Skeletal muscle tissue (tissue), 4 donors: ENCODE data around the gene AFF2. TPM values are rescaled to one million over a fixed set of nuclear protein-coding genes. Genes with fewer than 3 reads are reported as not detected.

ENCODE experiments used
- H3K27ac ChIP-seq: one replicate; pipeline ENCODE4 v1.7.0; 2013; ENCODE audit warnings: mild to moderate bottlenecking, low read depth, low read length, inconsistent platforms
- H3K27me3 ChIP-seq, 3 donors: one replicate each; pipeline ENCODE4 v1.7.0; 2013; ENCODE audit warnings: low read length in 3 of 3; ENCODE audit not compliant: control insufficient read depth in 3 of 3, insufficient read depth in 3 of 3
- H3K36me3 ChIP-seq, 3 donors: one replicate each; pipeline ENCODE4 v1.7.0; 2013; ENCODE audit warnings: low read length in 3 of 3; ENCODE audit not compliant: control insufficient read depth in 3 of 3, insufficient read depth in 3 of 3
- H3K4me1 ChIP-seq, 3 donors: one replicate each; pipeline ENCODE4 v1.7.0; 2013; ENCODE audit warnings: low read length in 3 of 3, mild to moderate bottlenecking in 3 of 3; ENCODE audit not compliant: control insufficient read depth in 3 of 3, insufficient read depth in 3 of 3
- H3K4me3 ChIP-seq, 3 donors: one replicate each; pipeline ENCODE4 v1.7.0; 2013; ENCODE audit warnings: low read length in 3 of 3
- H3K9ac ChIP-seq, 3 donors: one replicate each; pipeline ENCODE4 v1.7.0; 2013; ENCODE audit warnings: low read length in 3 of 3, mild to moderate bottlenecking in 3 of 3, moderate library complexity in 2 of 3, low read depth in 1 of 3
- H3K9me3 ChIP-seq, 3 donors: one replicate each; pipeline ENCODE4 v1.7.0; 2013; ENCODE audit warnings: low read length in 3 of 3; ENCODE audit not compliant: control insufficient read depth in 3 of 3
- total RNA-seq: library from RNA; depleted of rRNA; stranded (reverse); fragments of >200 nt; gene quantifications from one replicate; pipeline ENCODE4 v1.2.3, GENCODE V29; 2014
- donor health status: Osteomylitis.

Gene AFF2
- total RNA-seq, 1 donor from 2014 or later, result 2.6 TPM

GRCh38 chrX:148698221-148698620 lies 197.8 kb downstream of the AFF2 start:
- Histone ChIP-seq H3K4me3 (no peak overlapping the region), H3K36me3 (no peaks in the 10 kb centered on the region), H3K9ac (no peak overlapping the region), H3K27me3 (no peaks in the 10 kb centered on the region), H3K9me3 (no peaks in the 10 kb centered on the region), H3K27ac (no peak overlapping the region), H3K4me1 (no peaks in the 10 kb centered on the region)

- Histone ChIP-seq H3K27me3 (no peaks in the 10 kb centered on the region), H3K4me1 (no peaks in the 10 kb centered on the region), H3K9me3 (no peaks in the 10 kb centered on the region), H3K4me3 (no peak overlapping the region), H3K27ac (no peak overlapping the region), H3K36me3 (no peaks in the 10 kb centered on the region), H3K9ac (no peak overlapping the region)
Measured at GRCh38 chrX:148700021-148700420, 199.6 kb downstream of the AFF2 start.

DNA sequence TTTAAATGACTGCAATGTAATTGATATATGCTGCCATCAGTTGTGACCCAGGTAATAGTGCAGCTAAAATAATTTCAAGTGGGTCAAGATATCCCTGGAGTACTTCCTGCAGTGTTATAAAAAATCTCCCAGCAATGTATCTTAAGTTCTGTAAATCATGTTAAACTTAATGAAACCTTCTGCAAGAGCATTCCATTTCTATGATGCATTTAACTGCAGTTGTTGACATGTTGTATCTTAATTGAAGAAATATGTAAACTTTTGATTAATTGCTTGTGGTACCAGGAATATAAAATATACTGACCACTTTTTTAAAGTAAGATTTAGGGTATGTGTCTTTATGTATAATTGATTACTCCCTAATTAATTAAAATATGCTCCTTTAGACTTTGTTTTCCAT lies 213.6 kb downstream of the AFF2 start:
- H3K9me3 ChIP-seq, result no peaks in the 10 kb centered on the region
- no peaks in the 10 kb centered on the region for H3K4me1 ChIP-seq
- H3K9ac ChIP-seq, result no peak overlapping the region
- H3K4me3 ChIP-seq, result no peak overlapping the region
- no peaks in the 10 kb centered on the region for H3K27me3 ChIP-seq
- no peaks in the 10 kb centered on the region for H3K36me3 ChIP-seq
- no peak overlapping the region for H3K27ac ChIP-seq

DNA sequence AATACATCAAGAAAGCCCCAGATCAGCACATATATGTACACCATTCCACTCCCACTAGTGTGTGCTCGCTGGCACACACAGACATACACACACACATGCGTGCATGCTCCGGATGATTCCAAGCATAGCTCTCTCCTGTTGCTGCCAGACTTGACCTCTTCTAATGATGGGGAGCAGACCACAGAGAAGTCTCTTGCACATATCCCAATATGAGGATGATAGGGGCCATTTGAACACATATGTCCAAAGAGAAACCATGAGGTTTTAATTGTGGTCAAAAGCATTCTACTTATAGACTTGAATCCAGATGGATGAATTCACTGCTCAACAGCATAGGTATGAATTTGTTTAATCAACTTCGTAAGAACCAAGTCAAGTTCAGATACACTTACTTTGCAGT lies 214.9 kb downstream of the AFF2 start:
- Histone ChIP-seq H3K36me3 (no peaks in the 10 kb centered on the region), H3K9me3 (no peaks in the 10 kb centered on the region), H3K9ac (no peak overlapping the region), H3K27ac (no peak overlapping the region), H3K4me1 (no peaks in the 10 kb centered on the region), H3K4me3 (no peak overlapping the region), H3K27me3 (no peaks in the 10 kb centered on the region)

DNA sequence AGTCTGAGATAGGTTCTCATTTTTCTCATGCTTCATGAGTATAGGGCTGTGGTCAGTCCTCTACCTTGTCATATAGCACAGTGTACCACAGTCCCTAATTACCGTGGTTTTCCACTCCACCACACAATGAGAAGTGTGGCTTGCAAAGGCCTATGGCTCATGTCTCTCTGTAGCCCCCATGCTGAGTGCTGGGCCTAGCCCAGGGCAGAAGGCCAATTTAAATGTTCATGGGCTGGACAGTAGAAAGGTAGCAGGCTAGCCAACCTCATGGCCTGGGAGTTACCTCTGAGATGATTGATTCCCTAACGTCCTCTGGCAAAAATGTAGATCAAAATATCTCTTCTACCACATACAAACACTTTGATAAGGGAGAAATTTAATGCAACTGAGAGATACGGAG lies 222.5 kb downstream of the AFF2 start:
- Histone ChIP-seq H3K4me3 (no peak overlapping the region), H3K27ac (no peak overlapping the region), H3K36me3 (no peaks in the 10 kb centered on the region), H3K9me3 (no peaks in the 10 kb centered on the region), H3K4me1 (no peaks in the 10 kb centered on the region), H3K27me3 (no peaks in the 10 kb centered on the region), H3K9ac (no peak overlapping the region)

DNA sequence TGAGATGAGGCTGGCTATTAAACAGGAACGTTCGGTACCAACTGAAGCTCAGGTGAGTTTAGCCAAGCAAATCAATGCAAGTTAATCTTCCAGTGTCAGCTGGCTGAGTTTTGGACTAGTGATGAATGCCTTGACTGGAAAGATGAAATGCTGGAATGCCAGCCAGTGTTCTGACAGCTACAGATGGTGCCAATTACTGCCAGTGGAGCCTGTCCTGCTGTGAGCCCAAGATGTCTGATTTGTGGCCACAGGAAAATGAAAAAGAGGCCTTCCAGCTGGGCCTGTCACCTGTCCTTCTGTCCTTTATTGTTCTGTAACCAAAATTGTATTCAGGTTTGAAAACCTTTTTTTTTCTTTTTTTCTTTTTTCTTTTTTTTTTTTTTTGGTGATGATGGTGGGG lies 223.1 kb downstream of the AFF2 start:
- no peaks in the 10 kb centered on the region for H3K27me3 ChIP-seq
- H3K4me3 ChIP-seq, result no peak overlapping the region
- no peaks in the 10 kb centered on the region for H3K9me3 ChIP-seq
- H3K4me1 ChIP-seq, result no peaks in the 10 kb centered on the region
- H3K36me3 ChIP-seq, result no peaks in the 10 kb centered on the region
- H3K27ac ChIP-seq, result no peak overlapping the region
- H3K9ac ChIP-seq, result no peak overlapping the region

GRCh38 chrX:148728901-148729300 lies 228.5 kb downstream of the AFF2 start:
- Histone ChIP-seq H3K27ac (no peak overlapping the region), H3K9ac (no peak overlapping the region), H3K4me1 (no peaks in the 10 kb centered on the region), H3K4me3 (no peak overlapping the region), H3K36me3 (no peaks in the 10 kb centered on the region), H3K27me3 (no peaks in the 10 kb centered on the region), H3K9me3 (no peaks in the 10 kb centered on the region)

DNA sequence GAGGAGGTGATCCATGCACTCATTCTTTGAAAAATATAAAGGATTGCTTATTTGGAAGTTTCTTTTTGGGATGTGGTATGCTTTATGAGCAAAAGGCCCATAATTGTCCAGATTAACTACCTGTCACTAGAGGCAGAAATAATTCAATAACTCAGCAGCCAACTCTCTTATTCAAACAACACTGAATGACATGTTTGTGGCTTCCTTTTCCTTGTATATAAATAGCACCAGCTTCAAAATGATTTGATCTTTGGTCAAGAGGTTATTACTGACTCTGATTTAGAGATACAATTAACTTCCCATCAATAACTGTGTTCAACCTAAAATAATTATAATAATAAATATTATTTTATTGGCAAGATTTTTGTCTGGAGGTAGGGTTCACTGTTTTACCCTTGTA lies 232.3 kb downstream of the AFF2 start:
- Histone ChIP-seq H3K36me3 (no peaks in the 10 kb centered on the region), H3K4me3 (no peak overlapping the region), H3K9ac (no peak overlapping the region), H3K27me3 (no peaks in the 10 kb centered on the region), H3K27ac (no peak overlapping the region), H3K4me1 (no peaks in the 10 kb centered on the region), H3K9me3 (no peaks in the 10 kb centered on the region)

GRCh38 chrX:148741441-148741840 lies 241.0 kb downstream of the AFF2 start:
- Histone ChIP-seq H3K27me3 (no peaks in the 10 kb centered on the region), H3K9me3 (no peaks in the 10 kb centered on the region), H3K9ac (no peak overlapping the region), H3K4me3 (no peak overlapping the region), H3K36me3 (no peaks in the 10 kb centered on the region), H3K27ac (no peak overlapping the region), H3K4me1 (no peaks in the 10 kb centered on the region)

DNA sequence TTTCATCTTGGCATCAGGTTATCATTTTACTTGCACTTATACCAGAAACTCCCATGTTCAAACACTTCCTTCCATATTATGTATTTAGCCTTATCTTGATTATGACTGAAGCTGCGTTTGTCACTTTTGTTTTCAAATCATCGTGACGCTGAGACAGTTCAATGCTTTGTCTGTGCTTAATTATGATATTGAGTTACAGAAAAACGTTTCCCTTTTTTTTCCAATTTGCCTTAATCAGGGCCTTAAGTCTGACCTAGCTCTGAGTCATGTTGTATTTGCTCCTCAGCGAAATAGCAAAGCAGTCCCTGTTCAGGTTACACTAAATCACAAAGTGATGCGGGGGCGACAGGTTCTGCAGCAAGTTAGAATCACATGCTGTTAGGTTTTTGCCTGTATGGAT lies 254.7 kb downstream of the AFF2 start:
- Histone ChIP-seq H3K4me3 (no peak overlapping the region), H3K9ac (no peak overlapping the region), H3K4me1 (no peaks in the 10 kb centered on the region), H3K27me3 (no peaks in the 10 kb centered on the region), H3K27ac (no peak overlapping the region), H3K36me3 (no peaks in the 10 kb centered on the region), H3K9me3 (no peaks in the 10 kb centered on the region)

DNA sequence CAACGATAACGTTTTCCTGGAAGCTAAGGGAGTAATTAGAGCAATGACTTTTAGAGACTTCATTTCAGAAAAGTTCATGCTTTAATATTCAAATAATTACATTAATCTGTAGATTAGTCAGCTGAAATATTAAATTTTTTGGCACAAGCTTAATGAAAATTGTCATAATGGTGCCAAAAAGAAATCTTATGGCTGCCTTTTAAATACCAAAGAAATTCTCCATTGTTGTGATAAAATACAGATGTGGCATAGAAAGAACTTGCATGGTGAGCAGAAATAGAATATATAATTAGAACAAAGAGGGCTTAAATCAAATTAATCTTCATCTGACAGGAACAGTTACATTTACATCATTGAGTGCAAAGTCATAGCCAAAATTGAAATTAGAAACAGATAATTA lies 263.5 kb downstream of the AFF2 start:
- no peaks in the 10 kb centered on the region for H3K4me1 ChIP-seq
- no peaks in the 10 kb centered on the region for H3K9me3 ChIP-seq
- H3K36me3 ChIP-seq, result no peaks in the 10 kb centered on the region
- H3K4me3 ChIP-seq, result no peak overlapping the region
- H3K27me3 ChIP-seq, result no peaks in the 10 kb centered on the region
- H3K27ac ChIP-seq, result no peak overlapping the region
- H3K9ac ChIP-seq, result no peak overlapping the region
